Stimulated activated CD4-positive, alpha-beta T cell treated with anti-CD3 and anti-CD28 coated beads, Interleukin-1b, Interleukin-23, amount 100 ng/mL, for 24 hours (primary cell): ENCODE results near the gene STAU1.

Source experiments
- DNase-seq, 4 experiments: peaks; one replicate each; pipeline ENCODE4 v3.0.0-alpha.2; 2020; ENCODE audit warnings: low read depth in 4 of 4, low spot score in 1 of 4

Gene STAU1

GRCh38 chr20:49078310-49078709, 109.8 kb downstream of the STAU1 start:
- no peak for DNase-seq

- no peak for DNase-seq
Observed at GRCh38 chr20:49074521-49074920, 113.6 kb downstream of the STAU1 start.
